NOMO-1 (cell line): ENCODE measurements around the gene BMI1.

Source experiments
- DNase-seq, 2 experiments: peaks; one replicate each; lab custom pipeline; 2025; ENCODE audit not compliant: unreplicated experiment in 2 of 2; lab: John Stamatoyannopoulos, UW

The BMI1 gene

GRCh38 chr10:22365644-22366434 is 44.9 kb downstream of the BMI1 start:
- DNase-seq: no peak

DNA sequence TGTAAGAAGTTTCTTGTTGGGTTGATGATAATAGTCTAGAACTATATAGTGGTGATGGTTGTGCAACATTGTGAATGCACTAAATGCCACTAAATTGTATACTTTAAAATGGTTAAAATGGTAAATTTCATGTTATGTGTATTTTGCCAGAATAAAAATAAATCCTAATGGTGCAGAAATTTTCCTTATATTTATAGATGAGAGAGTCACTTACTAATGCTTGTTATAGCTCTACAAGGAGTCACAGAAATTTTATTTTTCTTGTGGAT is 45.5 kb downstream of the BMI1 start:
- no peak for DNase-seq

DNA sequence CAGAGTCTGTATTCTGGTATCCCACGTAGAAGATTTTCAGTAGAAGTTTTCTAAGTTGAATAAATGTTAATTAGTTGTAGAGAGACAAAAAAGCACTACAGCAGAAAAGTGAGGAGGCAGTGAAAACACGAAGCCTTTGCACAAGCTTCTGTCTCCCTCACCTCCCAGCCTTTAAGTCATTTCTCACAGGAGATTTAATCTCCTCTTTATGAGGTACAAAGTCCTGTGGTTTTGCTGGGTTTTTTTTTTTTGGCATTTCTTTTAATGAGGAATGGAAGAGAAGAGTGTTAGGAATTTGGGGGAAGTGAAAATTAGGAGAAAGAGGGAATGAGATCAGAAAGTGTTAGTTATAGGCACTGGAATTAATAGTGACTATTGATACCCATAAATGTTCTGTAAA is 45.9 kb downstream of the BMI1 start:
- DNase-seq: no peak

DNA sequence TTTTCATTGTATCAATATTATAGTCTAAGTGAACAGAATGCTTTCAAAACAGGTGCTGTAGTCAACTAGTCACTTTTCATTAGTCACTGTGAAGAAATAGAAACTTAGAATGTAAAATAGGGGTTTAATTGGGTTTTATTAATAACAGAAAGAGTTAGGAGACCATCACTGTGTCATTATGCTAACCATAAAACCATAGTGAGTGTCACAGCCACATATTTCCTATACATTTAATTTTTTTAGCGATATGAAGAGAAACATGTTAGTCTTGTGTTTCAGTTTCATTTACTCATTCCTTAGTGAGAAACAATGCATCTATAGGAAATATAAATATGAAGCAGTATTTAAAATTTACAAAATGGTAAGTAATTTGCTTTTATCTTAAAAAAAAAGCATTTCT is 46.6 kb downstream of the BMI1 start:
- DNase-seq: no peak

DNA sequence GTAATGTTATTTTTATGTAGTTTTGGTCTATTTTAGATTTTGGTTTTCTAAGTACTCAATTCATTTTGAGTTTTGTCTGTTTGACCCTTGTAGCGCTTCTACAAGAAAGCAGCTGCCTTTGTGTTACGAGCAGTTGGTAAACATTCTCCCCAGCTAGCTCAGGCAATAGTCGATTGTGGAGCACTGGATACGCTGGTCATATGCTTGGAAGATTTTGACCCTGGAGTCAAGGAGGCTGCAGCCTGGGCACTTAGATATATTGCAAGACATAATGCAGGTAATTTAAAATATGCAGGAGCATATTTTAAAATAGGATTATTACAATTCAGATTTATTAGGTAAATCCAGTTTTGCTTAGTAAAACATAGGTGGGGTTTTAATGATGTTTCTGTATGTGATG is 47.5 kb downstream of the BMI1 start:
- no peak for DNase-seq

GRCh38 chr10:22368981-22369380 is 48.1 kb downstream of the BMI1 start:
- no peak for DNase-seq

DNA sequence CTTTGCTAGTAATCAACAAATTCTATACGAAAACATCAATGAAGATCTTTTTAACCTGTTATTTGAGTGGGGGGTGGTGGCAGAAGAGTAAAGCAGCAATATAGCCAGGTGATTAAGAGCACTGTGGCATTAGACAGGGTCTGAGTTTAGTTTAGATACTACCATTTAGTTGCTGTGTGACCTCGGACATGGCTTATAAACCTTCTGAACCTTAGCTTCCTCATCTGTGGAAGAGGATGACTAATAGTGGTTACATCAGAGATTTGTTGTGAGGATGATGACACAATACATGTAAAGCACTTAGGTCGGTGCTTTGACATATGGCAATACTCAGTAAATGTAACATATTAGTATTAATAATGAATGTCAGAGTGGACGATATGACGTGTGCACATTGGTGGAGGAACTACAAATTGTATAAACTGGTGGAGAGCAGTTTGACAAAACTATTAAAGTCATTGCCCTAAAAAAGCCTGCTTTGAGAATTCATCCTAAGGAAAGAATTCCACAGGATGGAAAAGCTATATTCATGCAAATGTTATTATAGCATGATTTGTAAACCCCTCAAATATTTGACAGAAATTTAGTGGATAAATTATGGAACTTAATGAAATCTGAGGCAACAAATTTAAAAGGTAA is 48.7 kb downstream of the BMI1 start:
- peak; percentile 49 to 93 for DNase-seq

- DNase-seq: peak in 1 of 2 experiments; percentile 59
Observed at GRCh38 chr10:22370320-22370719, 49.4 kb downstream of the BMI1 start.

- DNase-seq: no peak
Observed at GRCh38 chr10:22372298-22372697, 51.4 kb downstream of the BMI1 start.

- DNase-seq: no peak
Observed at GRCh38 chr10:22372917-22373316, 52.0 kb downstream of the BMI1 start.

GRCh38 chr10:22374489-22375126 is 53.7 kb downstream of the BMI1 start:
- DNase-seq: peak; percentile 41 to 62

DNA sequence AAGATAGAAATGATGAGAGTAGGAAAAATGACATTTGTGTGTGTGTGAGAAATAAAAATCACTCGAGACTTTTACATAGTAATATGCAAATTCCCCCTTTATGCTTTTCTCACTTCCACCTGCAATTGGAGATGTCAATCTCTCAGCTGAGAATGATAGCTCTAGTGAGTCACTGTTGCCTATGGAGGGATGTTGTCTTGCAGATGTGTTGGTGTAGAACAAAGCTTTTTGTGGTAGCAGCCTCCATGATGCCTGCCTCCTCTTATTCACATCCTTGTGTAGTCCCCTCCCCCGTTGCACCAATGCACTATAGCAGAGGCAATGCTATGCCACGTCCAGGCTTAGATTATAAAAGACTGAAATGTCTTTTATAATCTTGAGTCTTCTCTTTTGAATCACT is 58.2 kb downstream of the BMI1 start:
- DNase-seq: no peak
